HG03442 (cell line): ENCODE measurements around the gene CCDC24.

ENCODE experiments used
- ATAC-seq: cut with Tn5 transposase; IDR thresholded peaks from one replicate; pipeline ENCODE4 v1.9.1; 2021; ENCODE audit warnings: mild to moderate bottlenecking, moderate library complexity; ENCODE audit not compliant: unreplicated experiment

Gene CCDC24

DNA sequence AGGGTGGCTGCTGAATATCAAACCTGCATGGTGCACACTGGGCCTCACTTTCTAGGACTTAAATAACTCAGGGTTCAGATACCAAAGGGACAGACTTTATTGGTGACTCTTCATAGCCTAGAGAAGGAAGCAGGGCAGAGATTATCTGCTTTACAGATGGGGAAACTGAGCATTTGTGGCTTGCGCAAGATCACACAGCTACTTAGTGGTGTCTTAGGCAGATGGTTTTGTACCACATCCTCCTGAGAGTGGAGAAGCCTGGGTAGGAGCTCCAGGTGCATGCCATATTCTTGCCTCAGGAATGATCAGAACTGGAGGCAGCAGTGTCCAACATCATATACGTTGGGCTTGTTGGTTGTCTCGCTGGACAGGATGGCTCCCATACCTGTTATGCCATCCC lies 28.4 kb upstream of the CCDC24 start:
- ATAC-seq: no peak

DNA sequence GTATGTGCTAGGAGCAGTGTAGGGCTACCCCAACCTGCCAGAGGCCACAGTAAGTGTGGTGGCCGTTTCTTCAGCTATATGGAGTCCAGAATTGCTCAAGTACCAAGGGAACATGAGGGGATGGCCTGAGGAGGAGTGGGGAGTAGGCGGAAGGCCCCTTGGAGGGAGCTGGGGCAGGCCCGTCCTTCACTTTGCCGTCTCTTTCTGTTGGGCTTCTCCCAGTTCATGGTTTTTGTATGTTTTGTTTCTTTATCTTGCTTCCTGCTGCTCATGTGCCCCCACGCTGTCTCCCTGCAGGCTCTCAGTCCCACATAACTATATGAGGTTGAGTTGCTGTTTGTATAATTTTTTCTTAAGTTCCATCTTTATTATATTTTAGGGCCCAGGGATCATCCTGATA lies 27.5 kb upstream of the CCDC24 start:
- no peak for ATAC-seq

DNA sequence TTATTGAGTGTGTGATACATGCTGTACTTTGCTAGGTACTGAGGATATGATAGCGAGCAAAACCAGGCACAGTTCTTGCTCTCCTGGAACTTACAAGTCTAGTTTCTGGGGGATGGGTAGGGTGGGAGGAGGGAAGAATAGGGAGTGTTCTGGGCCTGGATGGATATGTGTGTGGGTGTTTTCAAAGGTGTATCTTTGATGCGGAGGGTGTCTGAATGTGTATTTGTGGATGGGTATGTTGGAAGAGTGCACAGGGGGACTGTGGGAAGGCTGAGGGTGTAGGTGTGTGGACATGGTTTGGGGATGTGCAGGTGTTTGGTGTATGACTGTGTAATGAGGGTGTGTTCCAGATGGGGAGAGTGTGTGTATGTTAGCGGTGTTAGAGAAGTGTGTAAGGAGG lies 26.1 kb upstream of the CCDC24 start:
- no peak for ATAC-seq

DNA sequence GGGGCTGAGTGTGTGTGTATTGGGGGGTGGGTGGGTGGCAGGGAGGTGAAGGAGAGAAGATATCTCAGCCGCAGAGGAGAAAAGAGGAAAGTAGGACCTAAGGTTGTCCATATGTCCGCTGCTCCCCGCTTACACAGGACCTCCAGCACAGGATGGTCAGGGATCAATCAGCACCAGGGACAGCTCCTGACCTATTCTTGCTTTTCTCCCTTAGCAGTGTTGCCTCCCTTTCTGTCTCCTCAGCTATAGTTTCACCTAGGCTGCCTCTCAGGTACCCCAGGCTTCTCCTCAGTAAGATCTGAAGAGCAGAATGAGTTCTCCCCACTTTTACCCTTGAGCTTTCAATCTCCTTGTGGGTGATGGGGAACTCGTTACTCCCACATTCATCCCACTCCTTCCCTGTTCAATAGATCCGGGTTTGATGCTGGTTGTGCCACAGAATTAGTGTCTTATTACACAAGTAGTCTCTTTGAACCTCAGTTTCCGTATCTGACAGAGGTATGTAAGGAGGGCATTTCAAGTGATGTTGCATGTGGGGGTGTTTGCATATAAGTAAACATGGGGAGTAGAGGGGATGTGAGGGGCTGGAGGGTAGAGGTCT lies 23.0 kb upstream of the CCDC24 start:
- ATAC-seq: no peak

DNA sequence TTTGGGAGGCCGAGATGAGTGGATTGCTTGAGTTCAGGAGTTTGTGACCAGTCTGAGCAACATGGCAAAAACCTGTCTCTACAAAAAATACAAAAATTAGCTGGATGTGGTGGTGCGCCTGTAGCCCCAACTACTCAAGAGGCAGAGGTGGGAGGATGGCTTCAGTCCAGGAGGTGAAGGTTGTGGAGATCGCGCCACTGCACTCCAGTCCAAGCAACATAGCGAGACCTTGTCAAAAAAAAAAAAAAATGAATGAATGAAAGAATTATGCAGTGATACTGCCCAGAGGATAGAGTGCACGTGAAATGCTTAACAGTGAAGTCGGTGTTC lies 22.0 kb upstream of the CCDC24 start:
- no peak for ATAC-seq

DNA sequence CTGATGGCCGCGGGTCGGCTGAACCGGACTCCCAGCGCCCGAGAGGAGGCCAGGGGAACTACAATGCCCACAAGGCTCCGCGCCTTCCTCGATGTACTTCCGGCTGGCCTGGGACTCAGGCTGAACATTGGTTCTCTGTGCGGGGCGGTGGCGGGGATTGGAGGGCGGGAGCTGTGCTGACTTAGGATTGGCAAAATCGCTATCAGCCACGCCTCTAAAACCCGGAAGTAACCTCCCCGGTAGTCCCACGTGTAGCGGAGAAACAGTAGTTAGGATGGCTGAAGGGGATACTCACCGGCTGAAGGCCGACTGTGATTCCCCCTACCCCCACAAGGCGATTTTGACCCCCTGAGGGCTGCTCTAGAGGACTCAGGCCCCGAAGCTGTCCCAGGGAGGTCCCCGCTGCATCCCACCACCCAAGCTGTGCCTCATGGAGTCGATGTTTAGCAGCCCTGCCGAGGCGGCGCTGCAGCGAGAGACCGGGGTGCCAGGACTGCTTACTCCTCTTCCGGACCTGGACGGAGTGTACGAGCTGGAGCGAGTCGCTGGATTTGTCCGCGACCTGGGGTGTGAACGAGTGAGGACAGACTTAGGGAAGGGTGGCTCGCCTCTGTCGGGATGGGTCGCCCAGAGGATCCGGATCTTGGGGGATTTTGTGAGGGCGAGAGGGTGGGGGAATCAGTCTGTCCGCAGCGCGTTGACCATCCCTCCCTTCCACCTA lies 21.5 kb upstream of the CCDC24 start, which contains the start of gene DPH2:
Gene DPH2, plus strand, starts transcription at position 265 of the 721 bp plus-strand sequence. Its CDS starts 166 bp downstream, at position 431.
- ATAC-seq: peak; percentile 76

DNA sequence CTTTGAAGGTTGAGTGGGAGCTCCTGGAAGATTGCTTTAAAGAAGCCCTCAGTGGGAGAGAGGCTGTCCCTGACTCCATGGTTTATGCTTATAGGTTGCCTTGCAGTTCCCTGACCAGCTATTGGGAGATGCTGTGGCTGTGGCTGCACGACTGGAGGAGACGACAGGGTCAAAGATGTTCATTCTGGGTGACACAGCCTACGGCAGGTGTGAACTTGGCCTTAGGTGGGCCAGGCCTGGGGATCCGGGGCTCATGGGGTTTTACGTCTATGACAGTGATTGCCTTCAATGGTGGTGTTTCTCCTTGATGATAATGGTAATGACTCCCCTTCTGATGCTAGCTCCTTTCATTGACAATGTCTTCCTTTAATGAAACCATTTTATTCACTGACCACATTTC lies 20.9 kb upstream of the CCDC24 start:
- ATAC-seq: no peak

DNA sequence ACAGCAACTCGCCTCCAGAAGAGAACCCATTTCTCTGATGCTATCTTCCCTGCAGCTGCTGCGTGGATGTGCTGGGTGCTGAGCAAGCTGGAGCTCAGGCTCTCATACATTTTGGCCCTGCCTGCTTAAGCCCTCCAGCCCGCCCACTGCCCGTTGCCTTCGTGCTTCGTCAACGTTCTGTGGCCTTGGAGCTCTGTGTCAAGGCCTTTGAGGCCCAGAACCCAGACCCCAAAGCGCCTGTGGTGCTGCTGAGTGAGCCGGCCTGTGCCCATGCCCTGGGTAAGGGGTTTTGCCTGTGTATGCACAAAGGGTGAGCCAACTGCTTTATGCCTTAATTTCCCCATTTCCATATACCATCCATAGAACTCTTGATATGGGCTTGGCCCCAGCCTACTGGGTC lies 20.5 kb upstream of the CCDC24 start:
- ATAC-seq: no peak

DNA sequence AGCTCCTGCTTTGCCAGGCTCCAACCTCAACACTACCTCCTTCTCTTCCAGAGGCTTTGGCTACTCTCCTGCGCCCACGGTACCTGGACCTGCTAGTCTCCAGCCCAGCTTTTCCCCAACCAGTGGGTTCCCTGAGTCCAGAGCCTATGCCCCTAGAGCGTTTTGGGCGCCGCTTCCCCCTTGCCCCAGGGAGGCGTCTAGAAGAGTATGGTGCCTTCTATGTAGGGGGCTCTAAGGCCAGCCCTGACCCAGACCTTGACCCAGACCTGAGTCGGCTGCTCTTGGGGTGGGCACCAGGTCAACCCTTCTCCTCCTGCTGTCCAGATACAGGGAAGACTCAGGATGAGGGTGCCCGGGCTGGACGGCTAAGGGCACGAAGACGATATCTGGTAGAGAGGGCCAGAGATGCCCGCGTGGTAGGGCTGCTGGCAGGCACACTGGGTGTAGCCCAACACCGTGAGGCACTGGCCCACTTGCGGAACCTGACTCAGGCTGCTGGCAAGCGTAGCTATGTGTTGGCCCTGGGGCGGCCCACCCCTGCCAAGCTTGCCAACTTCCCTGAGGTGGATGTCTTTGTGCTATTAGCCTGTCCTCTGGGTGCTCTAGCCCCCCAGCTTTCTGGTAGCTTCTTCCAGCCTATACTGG lies 19.9 kb upstream of the CCDC24 start:
- no peak for ATAC-seq

DNA sequence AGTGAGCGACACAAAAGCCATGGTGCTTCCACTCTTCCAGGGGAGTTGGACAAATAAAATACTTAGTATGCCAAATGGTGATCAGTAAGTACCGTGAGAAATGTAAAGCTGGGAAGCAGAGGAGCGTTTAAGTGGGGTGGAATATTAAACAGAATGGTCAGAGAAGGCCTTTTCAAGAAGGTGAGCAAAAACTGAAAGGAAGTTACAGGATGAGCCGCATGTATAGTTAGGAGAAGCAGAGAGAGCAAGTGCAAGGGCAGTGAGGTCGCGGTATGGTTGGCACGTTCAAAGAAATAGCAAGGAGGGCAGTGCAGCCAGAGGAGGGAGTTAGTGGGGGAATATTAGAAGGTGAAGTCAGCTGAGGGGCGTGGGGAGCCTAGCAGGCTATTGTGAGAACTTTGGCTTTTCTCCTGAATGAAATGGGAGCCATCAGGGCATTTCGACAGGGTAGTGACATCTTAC lies 17.4 kb upstream of the CCDC24 start:
- no peak for ATAC-seq

DNA sequence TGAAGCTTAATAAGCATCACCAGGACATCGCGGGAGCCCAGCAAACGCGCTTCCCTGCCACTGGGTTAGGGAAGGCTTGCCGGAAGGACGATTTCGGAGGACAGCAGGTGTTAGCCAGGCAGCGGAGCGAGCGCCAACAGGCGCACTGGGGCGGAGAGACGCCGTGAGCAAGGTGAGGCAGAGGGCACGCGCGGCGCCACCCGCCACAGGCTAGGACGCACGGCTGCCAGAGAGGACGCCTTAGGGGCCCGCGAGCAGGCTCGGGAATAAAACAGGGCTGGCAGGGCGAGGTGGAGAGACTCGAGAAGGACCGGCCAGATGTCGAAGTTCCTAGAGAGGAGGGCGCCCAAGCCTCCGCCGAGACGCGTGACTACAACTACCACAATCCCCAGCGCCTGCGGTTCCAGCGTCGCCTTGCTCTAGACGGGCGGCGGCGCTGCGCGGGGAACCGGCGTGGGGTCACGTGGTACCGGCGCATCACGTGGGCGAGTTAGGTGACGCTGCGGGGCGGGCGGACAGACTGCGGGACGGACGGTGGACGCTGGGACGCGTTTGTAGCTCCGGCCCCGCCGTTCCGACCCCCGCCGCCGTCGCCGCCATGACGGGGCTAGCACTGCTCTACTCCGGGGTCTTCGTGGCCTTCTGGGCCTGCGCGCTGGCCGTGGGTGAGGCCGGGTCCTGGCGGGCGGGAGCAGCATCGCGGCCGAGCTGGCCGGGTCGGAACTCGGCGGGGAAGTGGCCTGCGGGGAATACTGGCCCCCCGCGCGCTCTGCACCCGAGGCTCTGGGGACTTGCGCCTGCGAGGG lies 16.8 kb upstream of the CCDC24 start, which contains the start of gene ATP6V0B:
Gene ATP6V0B, plus strand, starts transcription at position 518 of the 806 bp plus-strand sequence. Its CDS starts 81 bp downstream, at position 599.
- ATAC-seq: peak; percentile 61

DNA sequence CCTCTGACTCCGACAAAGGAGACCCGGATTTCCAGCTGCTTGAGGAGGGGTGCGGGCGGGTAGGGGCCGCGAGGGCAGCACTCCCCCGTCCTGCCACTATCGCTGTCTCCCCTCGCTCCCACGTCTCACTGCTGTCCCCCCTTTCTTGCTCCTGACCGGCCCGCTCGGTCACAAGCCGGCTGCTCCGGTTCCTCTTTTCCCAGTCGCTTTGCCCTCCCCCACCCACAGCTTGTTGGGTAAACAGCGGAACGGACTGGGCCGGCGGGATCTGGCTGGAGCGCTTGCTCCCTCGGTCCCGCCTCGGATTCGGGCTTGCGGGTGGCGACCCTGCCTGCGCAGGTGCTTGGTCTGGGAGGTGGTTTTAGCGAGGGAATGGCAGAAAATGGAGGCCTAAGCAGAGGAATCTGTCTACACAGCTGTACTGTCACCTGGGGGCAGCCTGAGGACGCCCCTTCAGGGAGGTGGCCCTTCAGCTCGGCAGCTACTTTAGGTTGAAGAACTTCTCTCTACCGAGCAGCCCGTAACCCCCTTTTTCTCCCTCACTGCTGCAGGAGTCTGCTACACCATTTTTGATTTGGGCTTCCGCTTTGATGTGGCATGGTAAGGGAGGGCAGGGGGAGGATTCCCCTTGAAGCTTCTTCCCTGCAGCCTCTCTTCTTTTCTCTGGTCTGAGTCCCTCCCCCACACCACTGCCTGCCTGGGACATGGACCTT lies 16.0 kb upstream of the CCDC24 start:
- ATAC-seq: no peak

DNA sequence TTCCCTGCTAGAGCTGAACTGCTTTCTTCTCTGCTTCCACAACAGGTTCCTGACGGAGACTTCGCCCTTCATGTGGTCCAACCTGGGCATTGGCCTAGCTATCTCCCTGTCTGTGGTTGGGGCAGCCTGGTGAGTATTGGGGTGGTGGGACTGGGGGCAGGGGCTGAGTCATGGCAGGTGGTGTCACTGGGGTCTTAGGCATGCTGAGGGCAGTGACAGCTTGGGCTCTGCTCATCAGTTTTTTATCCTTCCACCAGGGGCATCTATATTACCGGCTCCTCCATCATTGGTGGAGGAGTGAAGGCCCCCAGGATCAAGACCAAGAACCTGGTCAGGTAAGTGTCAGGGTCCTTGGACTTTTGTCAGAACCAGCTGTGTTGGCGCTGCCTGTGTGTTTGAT lies 15.4 kb upstream of the CCDC24 start:
- ATAC-seq: no peak

DNA sequence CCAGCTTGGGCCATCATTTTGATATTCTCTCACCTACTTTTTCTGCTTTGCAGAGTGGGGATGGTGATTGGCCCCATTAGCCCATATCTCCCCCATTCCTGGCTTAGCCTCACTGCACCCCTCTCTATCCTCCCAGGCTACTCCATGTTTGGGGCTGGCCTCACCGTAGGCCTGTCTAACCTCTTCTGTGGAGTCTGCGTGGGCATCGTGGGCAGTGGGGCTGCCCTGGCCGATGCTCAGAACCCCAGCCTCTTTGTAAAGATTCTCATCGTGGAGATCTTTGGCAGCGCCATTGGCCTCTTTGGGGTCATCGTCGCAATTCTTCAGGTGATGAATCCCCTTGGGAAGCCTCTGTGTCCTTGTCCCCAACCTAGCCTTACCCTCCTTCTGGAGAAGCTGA lies 14.5 kb upstream of the CCDC24 start:
- no peak for ATAC-seq

DNA sequence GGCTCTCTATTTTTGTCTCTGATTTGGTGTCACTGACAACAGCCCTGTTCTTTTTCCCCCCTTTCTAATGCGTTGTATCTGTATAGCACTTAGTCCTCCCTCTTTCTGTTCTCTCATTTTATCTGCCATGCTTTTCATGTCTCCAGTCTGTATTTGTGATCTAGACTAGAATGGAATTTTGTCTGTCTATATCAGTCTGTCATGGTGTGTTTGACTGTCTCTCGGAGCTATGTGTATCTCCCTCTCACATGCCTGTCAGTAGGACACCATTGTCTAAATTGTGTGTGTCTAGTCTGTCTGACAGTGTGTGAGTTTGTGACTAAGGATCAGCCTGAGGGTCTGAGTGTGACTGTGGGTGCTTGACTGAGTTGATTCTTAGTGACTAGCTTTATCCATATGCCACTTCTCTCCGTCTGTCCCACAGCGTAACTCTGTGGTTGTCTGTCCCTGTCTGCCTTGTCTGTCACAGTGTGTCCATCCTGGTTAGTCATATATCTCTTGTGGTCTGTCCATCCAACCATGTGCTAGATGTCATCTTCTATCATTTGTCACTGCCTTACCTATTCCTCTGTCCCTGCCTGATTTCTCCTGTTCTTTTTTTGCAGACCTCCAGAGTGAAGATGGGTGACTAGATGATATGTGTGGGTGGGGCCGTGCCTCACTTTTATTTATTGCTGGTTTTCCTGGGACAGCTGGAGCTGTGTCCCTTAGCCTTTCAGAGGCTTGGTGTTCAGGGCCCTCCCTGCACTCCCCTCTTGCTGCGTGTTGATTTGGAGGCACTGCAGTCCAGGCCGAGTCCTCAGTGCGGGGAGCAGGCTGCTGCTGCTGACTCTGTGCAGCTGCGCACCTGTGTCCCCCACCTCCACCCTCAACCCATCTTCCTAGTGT lies 13.8 kb upstream of the CCDC24 start:
- no peak for ATAC-seq

DNA sequence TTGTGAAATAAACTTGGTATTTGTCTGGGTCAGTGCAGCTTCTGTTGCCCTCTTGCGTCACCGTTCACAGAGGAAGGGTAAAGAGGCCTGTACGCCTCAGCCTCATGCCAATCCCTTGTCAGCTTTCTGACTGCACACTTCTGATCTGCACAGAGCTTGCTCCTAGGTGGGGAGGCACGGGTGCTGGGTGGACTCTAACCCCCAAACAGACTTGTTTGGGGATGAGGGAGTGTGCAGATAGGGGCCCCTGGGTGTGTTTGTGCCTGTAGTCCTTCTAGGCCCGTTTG lies 13.2 kb upstream of the CCDC24 start:
- no peak for ATAC-seq

DNA sequence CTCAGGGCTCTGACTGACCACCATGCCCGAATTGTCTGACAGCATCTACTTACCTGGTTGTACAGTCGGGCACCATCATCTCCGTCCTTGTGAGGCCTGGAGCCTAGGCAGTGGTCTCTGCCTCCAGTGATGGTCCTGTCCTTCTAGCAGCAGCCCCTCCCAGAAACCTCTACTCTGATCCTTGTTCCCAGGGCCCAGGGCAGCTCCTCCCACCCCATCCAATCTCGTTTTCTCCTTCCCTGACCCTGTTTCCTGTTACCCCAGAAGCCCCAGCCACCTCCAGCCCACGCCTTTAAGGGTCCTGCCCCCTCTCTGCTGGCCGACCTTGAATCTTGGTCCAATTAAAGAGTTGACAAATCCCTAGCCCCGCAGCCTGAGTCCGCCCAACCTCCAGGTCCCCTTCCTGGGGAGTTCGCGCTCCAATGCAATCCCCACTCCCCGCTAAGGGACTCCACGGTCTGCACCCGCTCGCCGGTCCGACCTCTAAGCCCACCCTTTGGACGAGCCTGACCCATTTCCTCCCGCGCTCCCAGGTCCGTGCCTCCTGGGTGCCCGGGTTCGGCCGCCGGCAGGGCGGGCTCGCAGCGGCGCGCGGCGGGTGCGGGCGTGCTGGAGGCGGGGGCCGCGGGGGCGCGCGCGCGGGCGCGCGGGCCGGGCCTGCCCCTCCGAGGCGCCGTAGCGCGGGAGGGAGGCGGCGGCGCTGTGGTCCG lies 12.7 kb upstream of the CCDC24 start, which contains the start of gene B4GALT2:
Gene B4GALT2, plus strand, starts transcription at position 660 of the 710 bp plus-strand sequence. CDS start 1,951 bp downstream, outside the sequence.
- ATAC-seq: no peak

DNA sequence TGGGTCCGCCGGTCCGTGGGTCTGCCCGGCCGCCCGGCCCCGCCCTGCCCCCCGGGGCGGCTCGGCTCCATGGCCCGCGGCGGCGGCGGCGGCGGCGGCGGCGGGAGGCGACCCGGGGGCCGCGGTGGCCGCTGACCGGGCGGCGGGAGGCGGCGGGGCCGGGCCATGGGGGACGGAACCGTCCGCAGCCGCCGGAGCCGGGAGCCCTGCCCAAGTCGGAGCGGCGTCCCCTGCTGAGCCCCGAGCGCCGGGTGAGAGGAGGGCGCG lies 12.2 kb upstream of the CCDC24 start:
- ATAC-seq: no peak

DNA sequence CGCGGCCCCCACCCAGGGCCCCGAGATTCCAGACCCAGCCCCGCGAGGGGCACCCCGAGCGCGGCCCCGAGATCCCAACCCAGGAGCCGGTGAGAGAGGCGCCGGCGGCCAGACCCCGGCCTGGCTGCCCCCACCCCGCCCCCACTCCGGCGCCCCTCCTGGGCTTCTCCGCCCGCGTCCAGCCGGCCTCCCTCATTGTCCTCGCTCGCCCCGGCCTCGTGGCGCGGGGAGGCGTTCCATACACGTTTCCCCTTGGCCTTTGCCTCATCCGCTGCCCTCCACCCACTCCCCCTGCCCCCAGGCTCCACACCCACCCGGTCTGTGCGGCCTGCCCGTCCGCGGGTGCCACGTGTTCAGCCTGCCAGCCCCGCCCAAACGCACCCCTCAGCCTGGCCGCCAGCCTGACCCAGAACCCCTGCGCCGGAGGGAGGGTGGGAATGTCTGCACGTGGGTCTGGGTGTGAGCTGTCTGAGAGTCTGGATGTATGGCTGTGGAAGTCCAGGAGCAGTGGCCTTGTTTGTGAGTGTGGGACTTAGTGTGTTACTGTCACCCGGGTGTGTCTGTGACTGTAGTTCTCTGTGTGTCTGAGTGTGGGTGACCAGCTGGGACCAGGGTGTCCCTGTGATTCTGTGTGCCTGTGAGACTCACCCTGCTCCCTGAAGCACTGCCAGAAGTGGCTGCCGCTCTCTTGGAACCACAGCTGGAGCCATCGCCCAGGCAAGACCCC lies 11.7 kb upstream of the CCDC24 start:
- ATAC-seq: no peak
